GM12875 (cell line): ENCODE results near the gene PEAK1.

Experiments
- H3K4me3 ChIP-seq: one replicate; pipeline ENCODE4 v1.5.1; 2011; ENCODE audit warnings: low read depth, low read length, control low read depth
- CTCF ChIP-seq: IDR thresholded peaks from 2 replicates; pipeline ENCODE4 v1.5.1; 2011; ENCODE audit warnings: low read depth, mild to moderate bottlenecking, control low read depth, inconsistent platforms, low read length, moderate library complexity, borderline replicate concordance; ENCODE audit not compliant: insufficient read depth

Gene PEAK1

GRCh38 chr15:77356305-77356704, 63.6 kb downstream of the PEAK1 start:
- no peak overlapping the region for H3K4me3 ChIP-seq
- no peak for TF ChIP-seq CTCF

- no peak for TF ChIP-seq CTCF
- H3K4me3 ChIP-seq = no peak overlapping the region
Observed at GRCh38 chr15:77355321-77355720, 64.6 kb downstream of the PEAK1 start.

GRCh38 chr15:77354063-77354462, 65.8 kb downstream of the PEAK1 start:
- no peak overlapping the region for H3K4me3 ChIP-seq
- no peak for TF ChIP-seq CTCF

- no peak for TF ChIP-seq CTCF
- H3K4me3 ChIP-seq = no peak overlapping the region
Observed at GRCh38 chr15:77352887-77353286, 67.0 kb downstream of the PEAK1 start.

GRCh38 chr15:77350792-77351191, 69.1 kb downstream of the PEAK1 start:
- no peak for TF ChIP-seq CTCF
- no peak overlapping the region for H3K4me3 ChIP-seq

GRCh38 chr15:77349666-77350065, 70.2 kb downstream of the PEAK1 start:
- TF ChIP-seq CTCF = no peak
- H3K4me3 ChIP-seq = no peak overlapping the region

- H3K4me3 ChIP-seq = no peak overlapping the region
- TF ChIP-seq CTCF = no peak
Observed at GRCh38 chr15:77348511-77348910, 71.4 kb downstream of the PEAK1 start.
